ENCODE measurements around the gene DENND1B. TPM values are rescaled to one million over a fixed set of nuclear protein-coding genes. Genes with fewer than 3 reads are reported as not detected.

Gene DENND1B
- total RNA-seq, 1 experiment from 2014 or later = 14.1 TPM

DNA sequence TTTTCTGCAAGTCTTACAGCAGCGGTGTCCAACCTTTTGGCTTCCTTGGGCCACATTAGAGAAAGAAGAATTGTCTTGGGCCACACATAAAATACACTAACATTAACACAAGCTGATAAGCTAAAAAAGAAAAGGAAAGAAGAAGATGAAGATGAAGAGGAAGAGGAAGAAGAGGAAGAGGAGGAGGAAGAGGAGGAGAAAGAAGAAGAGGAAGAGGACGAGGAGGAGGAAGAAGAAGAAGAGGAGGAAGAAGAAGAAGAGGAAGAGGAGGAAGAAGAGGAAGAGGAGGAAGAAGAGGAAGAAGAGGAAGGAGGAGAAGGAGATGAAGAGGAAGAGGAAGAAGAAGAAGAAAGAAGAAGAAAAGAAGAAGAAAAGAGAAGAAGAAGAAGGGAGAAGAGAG, 230.7 kb downstream of the DENND1B start:
- no peaks in the 10 kb centered on the region for H3K36me3 ChIP-seq (ENCODE audit: low read depth)
- no TSS peak for BruUV-seq (replicated peaks)
- H3K9me2 ChIP-seq (ENCODE audit: insufficient read depth) = no peaks in the 10 kb centered on the region
- no peaks in the 10 kb centered on the region for H3K9me3 ChIP-seq (ENCODE audit: insufficient read depth, low read depth)
- no peak overlapping the region for H3K4me3 ChIP-seq
- H4K20me1 ChIP-seq (ENCODE audit: insufficient read depth) = no peaks in the 10 kb centered on the region
- H3F3A ChIP-seq (ENCODE audit: insufficient read depth, low read depth) = no peaks in the 10 kb centered on the region
- no peak for DNase-seq
- H3K4me1 ChIP-seq (replicated peaks; ENCODE audit: insufficient read depth) = no peaks in the 10 kb centered on the region
- no peak overlapping the region for H3K27ac ChIP-seq
- POLR2A ChIA-PET (ENCODE audit: unreplicated experiment) = no interaction called here
- TF ChIP-seq EZH2 (IDR thresholded peaks at IDR 0.05; ENCODE audit: low read depth) = no peak
- TF ChIP-seq, protein P1, sequence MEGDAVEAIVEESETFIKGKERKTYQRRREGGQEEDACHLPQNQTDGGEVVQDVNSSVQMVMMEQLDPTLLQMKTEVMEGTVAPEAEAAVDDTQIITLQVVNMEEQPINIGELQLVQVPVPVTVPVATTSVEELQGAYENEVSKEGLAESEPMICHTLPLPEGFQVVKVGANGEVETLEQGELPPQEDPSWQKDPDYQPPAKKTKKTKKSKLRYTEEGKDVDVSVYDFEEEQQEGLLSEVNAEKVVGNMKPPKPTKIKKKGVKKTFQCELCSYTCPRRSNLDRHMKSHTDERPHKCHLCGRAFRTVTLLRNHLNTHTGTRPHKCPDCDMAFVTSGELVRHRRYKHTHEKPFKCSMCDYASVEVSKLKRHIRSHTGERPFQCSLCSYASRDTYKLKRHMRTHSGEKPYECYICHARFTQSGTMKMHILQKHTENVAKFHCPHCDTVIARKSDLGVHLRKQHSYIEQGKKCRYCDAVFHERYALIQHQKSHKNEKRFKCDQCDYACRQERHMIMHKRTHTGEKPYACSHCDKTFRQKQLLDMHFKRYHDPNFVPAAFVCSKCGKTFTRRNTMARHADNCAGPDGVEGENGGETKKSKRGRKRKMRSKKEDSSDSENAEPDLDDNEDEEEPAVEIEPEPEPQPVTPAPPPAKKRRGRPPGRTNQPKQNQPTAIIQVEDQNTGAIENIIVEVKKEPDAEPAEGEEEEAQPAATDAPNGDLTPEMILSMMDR (conservative IDR thresholded peaks at IDR 0.05) = no peak
- H3K4me2 ChIP-seq = no peak overlapping the region
- no peaks in the 10 kb centered on the region for H3K79me2 ChIP-seq (ENCODE audit: low read depth)
- intact Hi-C loops (cut with micrococcal nuclease; ENCODE audit: unreplicated experiment) = no loop called here
- CTCF ChIA-PET = no interaction called here
- H2AFZ ChIP-seq = no peak overlapping the region
- no peaks in the 10 kb centered on the region for H3K27me3 ChIP-seq (ENCODE audit: insufficient read depth, low read depth)

DNA sequence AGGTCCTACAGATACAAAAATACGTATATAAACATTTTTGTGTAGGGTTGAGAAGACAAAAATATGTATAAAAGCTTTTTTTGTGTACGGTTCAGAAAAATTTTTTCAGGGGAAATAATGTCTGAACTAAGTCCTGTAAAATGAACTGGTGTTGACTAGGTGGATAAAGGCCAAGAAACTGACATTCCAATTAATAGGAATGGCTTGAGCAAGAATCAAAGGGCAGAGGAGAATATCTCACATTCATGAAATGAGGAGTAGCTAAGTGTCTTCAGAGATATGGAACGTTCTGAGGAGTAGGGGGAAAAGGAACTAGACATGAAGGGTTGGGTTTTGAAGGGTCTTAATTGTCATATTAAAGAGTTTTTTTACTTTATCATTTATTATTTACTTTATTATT, 231.2 kb downstream of the DENND1B start:
- Histone ChIP-seq H2AFZ (no peak overlapping the region), H4K20me1 (ENCODE audit: insufficient read depth) (no peaks in the 10 kb centered on the region), H3K4me1 (replicated peaks; ENCODE audit: insufficient read depth) (no peaks in the 10 kb centered on the region), H3K79me2 (ENCODE audit: low read depth) (no peaks in the 10 kb centered on the region), H3K27ac (no peak overlapping the region), H3K9me3 (ENCODE audit: insufficient read depth, low read depth) (no peaks in the 10 kb centered on the region), H3F3A (ENCODE audit: insufficient read depth, low read depth) (no peaks in the 10 kb centered on the region), H3K4me3 (no peak overlapping the region), H3K27me3 (ENCODE audit: insufficient read depth, low read depth) (no peaks in the 10 kb centered on the region), H3K9me2 (ENCODE audit: insufficient read depth) (no peaks in the 10 kb centered on the region), H3K4me2 (no peak overlapping the region), H3K36me3 (ENCODE audit: low read depth) (no peaks in the 10 kb centered on the region)
- no TSS peak for BruUV-seq (replicated peaks)
- intact Hi-C loops (cut with micrococcal nuclease; ENCODE audit: unreplicated experiment) = no loop called here
- no peak for TF ChIP-seq EZH2 (IDR thresholded peaks at IDR 0.05; ENCODE audit: low read depth)
- TF ChIP-seq, protein P1 (conservative IDR thresholded peaks at IDR 0.05) = no peak
- ChIA-PET POLR2A (ENCODE audit: unreplicated experiment) (no interaction called here), CTCF (no interaction called here)
- DNase-seq = no peak

- no TSS peak for BruUV-seq (replicated peaks)
- Histone ChIP-seq H4K20me1 (ENCODE audit: insufficient read depth) (no peaks in the 10 kb centered on the region), H3K9me3 (ENCODE audit: insufficient read depth, low read depth) (no peaks in the 10 kb centered on the region), H3K36me3 (ENCODE audit: low read depth) (no peaks in the 10 kb centered on the region), H3K27me3 (ENCODE audit: insufficient read depth, low read depth) (no peaks in the 10 kb centered on the region), H3K4me1 (replicated peaks; ENCODE audit: insufficient read depth) (no peaks in the 10 kb centered on the region), H3K4me2 (no peak overlapping the region), H3K4me3 (no peak overlapping the region), H2AFZ (no peak overlapping the region), H3F3A (ENCODE audit: insufficient read depth, low read depth) (no peaks in the 10 kb centered on the region), H3K9me2 (ENCODE audit: insufficient read depth) (no peaks in the 10 kb centered on the region), H3K27ac (no peak overlapping the region), H3K79me2 (ENCODE audit: low read depth) (no peaks in the 10 kb centered on the region)
- ChIA-PET POLR2A (ENCODE audit: unreplicated experiment) (interaction anchor here (0.6 kb wide), 1 partner anchor 1115 kb away, joined by 5 read pairs; no protein-coding TSS in a partner anchor), CTCF (no interaction called here)
- intact Hi-C loops (cut with micrococcal nuclease; ENCODE audit: unreplicated experiment) = no loop called here
- TF ChIP-seq, protein P1 (conservative IDR thresholded peaks at IDR 0.05) = no peak
- TF ChIP-seq EZH2 (IDR thresholded peaks at IDR 0.05; ENCODE audit: low read depth) = no peak
- no peak for DNase-seq
Measured at GRCh38 chr1:197541411-197541810, 233.9 kb downstream of the DENND1B start.
